LNCAP (cell line): ENCODE results near the gene OTUD7B.

Source experiments
- TF ChIP-seq, protein P1 (sequence below): fragments of 450-650 bp; IDR thresholded peaks from 2 replicates; pipeline ENCODE4 v1.5.1; 2017; ENCODE audit warnings: mild to moderate bottlenecking

OTUD7B gene

DNA sequence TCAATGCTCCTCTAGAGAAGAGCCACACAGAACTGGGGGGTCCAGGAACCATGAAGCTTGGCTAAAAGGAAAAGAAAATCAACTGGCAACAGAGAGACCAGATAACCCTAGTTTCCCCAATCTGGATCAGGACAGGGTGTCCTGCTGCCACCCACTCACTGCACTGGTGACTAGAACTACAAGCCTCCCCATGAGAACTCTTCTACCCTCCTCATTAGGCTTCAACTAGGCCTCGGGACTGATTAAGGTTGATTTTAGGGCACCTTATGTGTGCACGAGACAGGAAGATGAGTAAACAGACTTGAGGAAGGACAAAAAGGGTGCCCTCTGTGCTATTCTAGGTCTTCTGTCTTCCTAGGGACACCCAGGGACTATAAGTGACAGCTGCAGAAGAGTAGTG lies 80.7 kb downstream of the OTUD7B start:
- TF ChIP-seq, protein P1, sequence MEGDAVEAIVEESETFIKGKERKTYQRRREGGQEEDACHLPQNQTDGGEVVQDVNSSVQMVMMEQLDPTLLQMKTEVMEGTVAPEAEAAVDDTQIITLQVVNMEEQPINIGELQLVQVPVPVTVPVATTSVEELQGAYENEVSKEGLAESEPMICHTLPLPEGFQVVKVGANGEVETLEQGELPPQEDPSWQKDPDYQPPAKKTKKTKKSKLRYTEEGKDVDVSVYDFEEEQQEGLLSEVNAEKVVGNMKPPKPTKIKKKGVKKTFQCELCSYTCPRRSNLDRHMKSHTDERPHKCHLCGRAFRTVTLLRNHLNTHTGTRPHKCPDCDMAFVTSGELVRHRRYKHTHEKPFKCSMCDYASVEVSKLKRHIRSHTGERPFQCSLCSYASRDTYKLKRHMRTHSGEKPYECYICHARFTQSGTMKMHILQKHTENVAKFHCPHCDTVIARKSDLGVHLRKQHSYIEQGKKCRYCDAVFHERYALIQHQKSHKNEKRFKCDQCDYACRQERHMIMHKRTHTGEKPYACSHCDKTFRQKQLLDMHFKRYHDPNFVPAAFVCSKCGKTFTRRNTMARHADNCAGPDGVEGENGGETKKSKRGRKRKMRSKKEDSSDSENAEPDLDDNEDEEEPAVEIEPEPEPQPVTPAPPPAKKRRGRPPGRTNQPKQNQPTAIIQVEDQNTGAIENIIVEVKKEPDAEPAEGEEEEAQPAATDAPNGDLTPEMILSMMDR, result no peak

DNA sequence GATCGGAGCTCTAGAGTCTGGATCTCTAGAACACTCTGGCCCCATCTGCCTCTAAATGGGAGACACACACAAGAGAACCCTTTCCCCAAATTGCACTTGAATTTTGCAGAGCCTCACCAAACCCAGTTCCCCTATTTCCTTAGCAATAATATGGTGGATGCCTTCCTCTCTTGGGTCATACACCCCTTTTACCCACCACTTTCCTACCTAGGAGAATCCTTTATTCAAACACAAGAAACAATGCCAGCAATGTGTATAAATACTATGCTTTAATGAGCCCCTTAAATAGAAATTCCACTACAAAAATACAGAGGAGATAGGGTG lies 82.2 kb downstream of the OTUD7B start:
- TF ChIP-seq, protein P1, result no peak

DNA sequence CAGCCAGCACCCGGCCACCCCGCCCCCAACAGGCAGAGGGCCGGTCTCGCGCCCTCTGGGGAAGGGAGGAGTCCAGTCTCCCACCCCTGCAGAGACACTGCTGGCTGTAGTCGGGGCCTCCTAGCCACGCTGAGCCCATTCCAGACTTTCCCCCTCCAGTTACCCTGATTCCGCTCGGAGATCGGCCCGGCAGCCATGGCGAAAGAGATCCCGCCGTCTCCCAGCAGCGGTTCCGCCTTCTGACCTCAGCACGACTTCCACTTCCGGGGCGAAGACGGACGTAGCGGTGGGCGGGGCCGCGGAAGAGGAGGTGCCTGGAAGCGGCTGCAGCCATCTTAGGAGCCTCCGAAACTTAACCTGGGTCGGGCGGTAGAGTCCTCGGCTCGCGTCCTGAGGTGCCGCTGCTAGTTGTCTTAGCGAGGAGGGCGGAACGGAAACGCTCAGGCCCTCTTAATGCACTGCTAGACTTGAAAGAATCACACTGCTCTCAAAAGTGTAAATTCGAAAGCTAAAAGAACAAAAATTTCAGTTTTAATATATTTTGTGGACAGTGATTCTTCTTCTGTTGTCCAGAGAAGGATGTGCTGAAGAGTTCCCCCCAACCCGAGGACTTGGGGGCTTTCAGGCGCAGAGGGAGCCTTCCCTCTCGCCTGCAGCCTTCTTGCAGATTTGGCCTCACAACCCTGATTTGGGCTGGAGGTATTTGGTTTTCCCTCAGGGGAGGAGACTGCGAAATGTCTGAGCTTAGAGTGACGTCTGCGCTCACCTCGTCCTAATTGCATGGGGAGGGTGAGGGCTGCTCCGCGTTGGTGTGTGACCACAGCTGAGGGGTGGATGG lies 82.7 kb downstream of the OTUD7B start, which contains the start of gene SF3B4:
SF3B4 (minus strand) TSS at position 241 of the 838 bp plus-strand sequence; CDS start at position 197, 44 bp downstream.
- TF ChIP-seq, protein P1, result no peak

DNA sequence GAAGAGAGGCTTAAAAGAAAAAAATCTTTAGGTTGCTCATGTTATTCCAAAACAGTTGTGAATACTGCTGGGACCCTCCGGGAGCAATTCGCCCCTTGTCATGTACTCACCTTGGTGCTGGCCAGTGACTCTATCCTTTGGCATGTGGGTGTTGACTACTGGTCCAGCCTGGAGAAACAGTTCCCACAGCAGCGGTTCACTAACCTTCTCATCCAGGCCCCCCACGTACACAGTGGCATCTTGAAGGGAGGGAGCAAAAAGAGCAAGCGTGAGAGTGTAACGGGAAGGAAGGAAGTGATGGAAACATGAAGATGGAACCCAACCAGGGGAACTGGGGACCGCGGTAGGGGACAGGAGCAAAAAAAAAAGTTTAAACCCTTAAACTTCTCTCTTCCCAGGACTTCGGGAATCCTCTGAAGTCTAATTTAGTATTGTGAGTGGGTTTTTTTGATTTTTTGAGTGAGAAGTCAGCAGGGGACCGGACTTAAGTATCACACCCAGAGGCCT lies 83.4 kb downstream of the OTUD7B start:
- TF ChIP-seq, protein P1, result no peak

DNA sequence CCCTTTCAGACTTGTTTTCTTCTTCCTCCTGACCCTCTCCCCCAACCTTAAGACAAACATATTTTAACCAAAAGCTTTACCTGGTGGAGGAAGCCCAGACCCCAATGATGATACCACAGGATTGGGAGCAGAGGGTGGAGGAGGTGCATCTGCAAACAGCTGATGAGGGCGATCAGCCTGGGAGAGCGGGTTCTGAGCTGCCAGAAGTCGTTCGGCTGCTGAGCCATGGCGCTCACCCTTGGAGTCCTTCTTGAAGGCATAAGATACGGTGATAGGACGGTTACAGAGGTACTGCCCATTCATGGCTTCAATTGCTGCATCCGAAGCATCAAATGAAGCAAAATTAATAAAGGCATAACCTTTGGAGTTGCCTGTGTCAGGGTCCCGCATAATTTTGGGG lies 84.2 kb downstream of the OTUD7B start:
- TF ChIP-seq, protein P1, result no peak

DNA sequence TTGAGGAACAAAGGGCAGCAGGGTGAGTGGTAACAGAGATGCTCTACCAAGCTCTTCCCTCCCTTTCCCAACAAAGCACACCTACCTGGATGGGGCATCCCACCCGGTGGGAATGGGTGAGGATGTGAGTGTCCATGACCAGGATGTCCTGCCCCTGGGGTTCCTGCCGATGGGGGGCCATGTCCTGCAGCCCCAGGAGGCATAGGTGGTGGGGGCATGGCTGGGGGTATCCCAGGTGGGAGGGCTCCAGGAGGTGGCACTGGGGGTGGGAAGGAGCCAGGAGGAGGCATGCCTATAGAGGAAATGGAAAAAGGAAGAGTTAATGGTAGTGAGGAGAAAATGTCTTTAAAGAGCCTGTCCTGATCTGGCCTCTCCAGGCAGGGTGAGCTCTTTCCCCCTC lies 84.8 kb downstream of the OTUD7B start:
- TF ChIP-seq, protein P1, result no peak

DNA sequence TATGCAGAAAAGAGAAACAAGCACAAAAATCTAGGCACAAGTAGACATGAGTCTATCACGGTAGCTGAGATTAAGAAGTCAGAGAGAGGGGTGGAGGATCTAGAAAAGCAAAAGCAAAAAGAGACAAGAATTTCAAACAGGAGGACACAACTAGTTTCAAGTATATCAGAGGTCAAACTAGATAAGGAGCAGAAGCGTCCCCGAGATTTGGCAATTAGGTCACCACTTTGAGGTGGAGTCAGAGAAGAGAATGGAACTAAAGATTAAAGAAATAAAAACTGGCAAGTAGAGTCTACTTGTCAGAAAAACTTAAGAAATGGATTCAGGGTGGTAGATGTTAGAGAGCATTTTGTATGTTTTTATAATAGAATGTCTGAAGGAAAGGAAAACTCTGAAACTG lies 85.2 kb downstream of the OTUD7B start:
- TF ChIP-seq, protein P1, result no peak
